ENCODE data around the gene LCA5L. TPM values are rescaled to one million over a fixed set of nuclear protein-coding genes. Genes with fewer than 3 reads are reported as not detected.

Gene LCA5L
- total and polyA plus RNA-seq, 2 of the 13 experiments (the other 11 are each of a cell fraction or from before 2014, with no cell fraction given), result 0.13 to 0.55 TPM

GRCh38 chr21:39385299-39386145 lies 60.1 kb downstream of the LCA5L start (continued):
- TF ChIP-seq USF2 (IDR thresholded peaks at IDR 0.05; ENCODE audit: low read depth, low read length) (no peak), USF2 (CRISPR knock-in tag; IDR thresholded peaks at IDR 0.05; ENCODE audit: borderline replicate concordance) (no peak; the same call in 1 of the 2 replicates), MED1 (CRISPR knock-in tag; IDR thresholded peaks at IDR 0.05) (peak; percentile 98), FOXP4 (CRISPR knock-in tag; IDR thresholded peaks at IDR 0.05) (peak; percentile 69), GFI1 (CRISPR knock-in tag; IDR thresholded peaks at IDR 0.05; ENCODE audit: borderline replicate concordance) (0 out of 2 replicates have a peak, but pooled peaks have one; percentile 38), PCBP1 (IDR thresholded peaks at IDR 0.05; ENCODE audit: borderline replicate concordance, low read depth, low read length) (0 out of 2 replicates have a peak, but pooled peaks have one; percentile 49), HCFC1 (IDR thresholded peaks at IDR 0.05; ENCODE audit: low read depth, low read length) (no peak; the same call in 1 of the 2 replicates), NFE2 (CRISPR knock-in tag; IDR thresholded peaks at IDR 0.05) (no peak), KDM5B (CRISPR knock-in tag; IDR thresholded peaks at IDR 0.05; ENCODE audit: borderline replicate concordance) (peak; percentile 45; the same call in 1 of the 2 replicates), SP5 (CRISPR knock-in tag; IDR thresholded peaks at IDR 0.05; ENCODE audit: borderline replicate concordance, low read depth) (no peak), ZNF292 (CRISPR knock-in tag; IDR thresholded peaks at IDR 0.05; ENCODE audit: borderline replicate concordance, low read depth) (no peak), ZNF552 (CRISPR knock-in tag; IDR thresholded peaks at IDR 0.05; ENCODE audit: borderline replicate concordance) (no peak), ZNF441 (CRISPR knock-in tag; IDR thresholded peaks at IDR 0.05; ENCODE audit: borderline replicate concordance) (peak; percentile 18; the same call in 1 of the 2 replicates), HMG20A (CRISPR knock-in tag; IDR thresholded peaks at IDR 0.05; ENCODE audit: borderline replicate concordance) (peak; percentile 67; the same call in 1 of the 2 replicates), EP300 (IDR thresholded peaks at IDR 0.05; ENCODE audit: low read depth in 2 of 2, low read length in 2 of 2) (peak; percentile 90 to 96), EP300 (CRISPR knock-in tag; IDR thresholded peaks at IDR 0.05; ENCODE audit: borderline replicate concordance) (peak; percentile 99), PHF5A (CRISPR knock-in tag; IDR thresholded peaks at IDR 0.05; ENCODE audit: low read depth, unreplicated experiment) (peak; percentile 24), MZF1 (CRISPR knock-in tag; IDR thresholded peaks at IDR 0.05; ENCODE audit: borderline replicate concordance) (no peak), ZNF879 (CRISPR knock-in tag; IDR thresholded peaks at IDR 0.05) (peak; percentile 70; the same call in 1 of the 2 replicates), CHD2 (IDR thresholded peaks at IDR 0.05; ENCODE audit: low read depth, low read length) (no peak), ZBTB14 (CRISPR knock-in tag; IDR thresholded peaks at IDR 0.05) (no peak; the same call in 1 of the 2 replicates), ATF3 (CRISPR knock-in tag; IDR thresholded peaks at IDR 0.05) (no peak)
